Activated CD4-positive, alpha-beta T cell treated with anti-CD3 and anti-CD28 coated beads, Interleukin-2, amount 10 ng/mL, durations not matched to agents 24 days and 14 days (primary cell): ENCODE measurements around the gene NFATC1. TPM values are rescaled to one million over a fixed set of nuclear protein-coding genes. Genes with fewer than 3 reads are reported as not detected.

Source experiments
- DNase-seq: peaks from one replicate; pipeline ENCODE4 v3.0.0; 2022
- H3K27ac Mint-ChIP-seq: one replicate; pipeline ENCODE4 v1.8.0; 2022; ENCODE audit warnings: mild to moderate bottlenecking, mixed read lengths
- H3K27me3 Mint-ChIP-seq: one replicate; pipeline ENCODE4 v1.8.0; 2022; ENCODE audit warnings: mixed read lengths
- H3K36me3 Mint-ChIP-seq: one replicate; pipeline ENCODE4 v1.8.0; 2022; ENCODE audit warnings: low read depth, mild to moderate bottlenecking, mixed read lengths
- H3K4me1 Mint-ChIP-seq: one replicate; pipeline ENCODE4 v1.8.0; 2021; ENCODE audit warnings: mixed read lengths
- H3K4me3 Mint-ChIP-seq: one replicate; pipeline ENCODE4 v1.8.0; 2022; ENCODE audit warnings: mild to moderate bottlenecking, moderate library complexity, mixed read lengths
- H3K9me3 Mint-ChIP-seq: one replicate; pipeline ENCODE4 v1.8.0; 2021; ENCODE audit warnings: mixed read lengths
- intact Hi-C: fragments of 100-400 bp; cut with micrococcal nuclease; formaldehyde crosslinking; loops from one replicate; pipeline ENCODE4 v1.15.1; 2023
- total RNA-seq: library from RNA; stranded (reverse); gene quantifications from 2 replicates; pipeline ENCODE4 v1.2.3, GENCODE V29; 2022

Gene NFATC1
- total RNA-seq, 1 donor from 2014 or later: 105 TPM

- Mint-ChIP-seq H3K4me1 (peaks cover 9% of the 10 kb centered on the region), H3K27me3 (peaks cover 3% of the 10 kb centered on the region), H3K27ac (peak overlapping the region; percentile 5), H3K4me3 (no peak overlapping the region), H3K36me3 (peaks cover 27% of the 10 kb centered on the region), H3K9me3 (no peaks in the 10 kb centered on the region)
- intact Hi-C loops: loop anchor here (1.0 kb wide), 1 partner anchor 114 kb away; no protein-coding TSS in a partner anchor
- DNase-seq: no peak
Measured at GRCh38 chr18:79529991-79530390, 134.3 kb downstream of the NFATC1 start.

DNA sequence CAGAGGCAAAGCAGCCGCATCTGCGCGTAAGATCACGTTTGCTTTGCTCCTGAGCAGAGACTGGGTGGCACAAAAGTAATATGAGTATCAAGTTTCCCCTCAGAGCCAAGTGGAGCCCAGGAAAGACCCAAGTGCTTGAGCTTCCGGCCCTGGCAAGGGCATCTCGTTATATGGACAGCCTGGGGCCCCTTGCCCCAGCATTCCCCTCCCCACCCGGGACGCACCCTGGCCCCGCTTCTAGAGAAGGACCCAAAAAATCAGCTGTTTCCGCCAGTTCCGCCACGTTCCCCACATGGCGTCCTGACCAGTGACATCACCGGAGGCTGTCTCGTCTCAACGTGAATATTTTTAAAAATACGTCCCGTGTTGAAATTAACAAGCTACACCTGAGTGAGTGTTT is 135.1 kb downstream of the NFATC1 start:
- intact Hi-C loops: no loop called here
- Mint-ChIP-seq H3K27me3 (peaks cover 3% of the 10 kb centered on the region), H3K9me3 (no peaks in the 10 kb centered on the region), H3K27ac (no peak overlapping the region), H3K36me3 (peaks cover 26% of the 10 kb centered on the region), H3K4me3 (no peak overlapping the region), H3K4me1 (peaks cover 7% of the 10 kb centered on the region)
- DNase-seq: no peak

GRCh38 chr18:79531386-79531785 is 135.7 kb downstream of the NFATC1 start:
- Mint-ChIP-seq H3K27me3 (peaks cover 3% of the 10 kb centered on the region), H3K4me1 (peaks cover 7% of the 10 kb centered on the region), H3K9me3 (no peaks in the 10 kb centered on the region), H3K36me3 (peaks cover 26% of the 10 kb centered on the region), H3K27ac (no peak overlapping the region), H3K4me3 (no peak overlapping the region)
- intact Hi-C loops: no loop called here
- no peak for DNase-seq

DNA sequence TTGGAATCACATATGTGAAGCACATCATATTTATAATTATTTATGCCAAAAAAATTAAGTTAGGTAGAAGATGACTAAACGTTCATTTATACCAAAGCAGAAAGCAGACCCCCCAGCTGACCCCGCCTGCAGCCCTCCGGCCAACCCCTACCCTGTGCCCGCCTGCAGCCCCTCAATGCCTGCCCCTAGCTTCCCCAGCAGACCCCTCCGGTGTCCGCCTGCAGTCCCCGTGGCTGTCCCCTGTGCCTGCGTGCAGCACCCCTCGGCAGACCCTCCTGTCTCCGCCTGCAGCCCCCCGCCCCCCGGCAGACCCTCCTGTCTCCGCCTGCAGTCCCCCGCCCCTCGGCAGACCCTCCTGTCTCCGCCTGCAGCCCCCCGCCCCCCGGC is 136.2 kb downstream of the NFATC1 start:
- Mint-ChIP-seq H3K9me3 (no peaks in the 10 kb centered on the region), H3K27me3 (peaks cover 3% of the 10 kb centered on the region), H3K4me1 (peaks cover 7% of the 10 kb centered on the region), H3K27ac (no peak overlapping the region), H3K36me3 (peaks cover 25% of the 10 kb centered on the region), H3K4me3 (no peak overlapping the region)
- DNase-seq: no peak
- intact Hi-C loops: no loop called here

DNA sequence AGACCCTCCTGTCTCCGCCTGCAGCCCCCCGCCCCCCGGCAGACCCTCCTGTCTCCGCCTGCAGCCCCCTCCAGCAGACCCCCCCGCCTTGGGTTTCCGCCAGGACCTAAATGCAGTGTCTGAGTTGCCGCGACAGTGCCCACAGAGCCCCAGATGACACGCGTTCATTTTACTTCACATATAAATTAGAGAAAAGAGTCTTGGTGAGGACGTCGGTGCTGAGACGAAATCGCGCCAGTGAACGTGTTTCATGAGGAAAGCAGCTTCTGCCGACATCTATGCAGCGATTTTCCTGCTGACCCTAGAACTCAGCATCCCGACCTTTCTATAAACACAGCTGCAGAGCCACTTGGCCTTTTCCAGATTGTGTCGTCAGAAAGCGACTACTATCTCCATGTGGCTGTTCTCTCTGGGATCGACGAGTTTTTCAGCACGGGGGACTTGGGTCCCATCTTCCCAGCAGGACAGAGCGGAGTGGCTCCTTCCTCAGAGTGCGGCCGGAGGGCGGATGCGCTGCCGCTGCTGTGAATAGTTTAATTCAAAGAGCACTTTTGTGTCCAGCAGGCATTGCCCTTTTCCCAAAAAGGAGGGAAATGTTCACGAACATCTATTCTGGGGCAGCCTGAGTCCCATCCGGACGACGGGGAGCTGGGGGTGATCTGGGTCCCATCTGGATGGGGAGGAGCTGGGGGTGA is 136.7 kb downstream of the NFATC1 start:
- no peak for DNase-seq
- intact Hi-C loops: no loop called here
- peaks cover 7% of the 10 kb centered on the region for H3K4me1 Mint-ChIP-seq
- no peaks in the 10 kb centered on the region for H3K9me3 Mint-ChIP-seq
- no peak overlapping the region for H3K4me3 Mint-ChIP-seq
- H3K36me3 Mint-ChIP-seq: peaks cover 21% of the 10 kb centered on the region
- H3K27ac Mint-ChIP-seq: no peak overlapping the region
- H3K27me3 Mint-ChIP-seq: peaks cover 3% of the 10 kb centered on the region

- H3K27ac Mint-ChIP-seq: no peak overlapping the region
- DNase-seq: no peak
- peaks cover 15% of the 10 kb centered on the region for H3K36me3 Mint-ChIP-seq
- H3K27me3 Mint-ChIP-seq: peaks cover 3% of the 10 kb centered on the region
- intact Hi-C loops: no loop called here
- H3K4me3 Mint-ChIP-seq: no peak overlapping the region
- no peaks in the 10 kb centered on the region for H3K9me3 Mint-ChIP-seq
- peaks cover 5% of the 10 kb centered on the region for H3K4me1 Mint-ChIP-seq
Measured at GRCh38 chr18:79533146-79533545, 137.4 kb downstream of the NFATC1 start.

DNA sequence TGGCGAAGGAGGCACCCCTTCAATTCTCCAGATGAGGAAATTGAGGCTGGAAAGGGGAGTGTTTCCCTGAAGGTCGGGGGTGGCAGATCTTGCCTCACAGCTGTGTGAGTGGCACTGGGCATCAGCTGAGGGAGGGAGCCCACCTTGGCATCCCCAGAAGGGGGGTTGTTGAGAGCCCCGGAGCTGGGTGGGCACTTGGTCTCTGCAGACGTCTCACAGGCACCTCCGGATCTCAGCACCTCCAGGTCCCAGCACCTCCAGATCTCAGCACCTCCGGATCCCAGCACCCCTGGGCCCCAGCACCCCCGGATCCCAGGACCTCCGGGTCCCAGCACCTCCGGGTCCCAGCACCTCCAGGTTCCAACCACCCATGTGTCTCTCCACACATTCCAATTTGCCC is 137.9 kb downstream of the NFATC1 start:
- intact Hi-C loops: no loop called here
- H3K4me3 Mint-ChIP-seq: no peak overlapping the region
- no peak overlapping the region for H3K27ac Mint-ChIP-seq

DNA sequence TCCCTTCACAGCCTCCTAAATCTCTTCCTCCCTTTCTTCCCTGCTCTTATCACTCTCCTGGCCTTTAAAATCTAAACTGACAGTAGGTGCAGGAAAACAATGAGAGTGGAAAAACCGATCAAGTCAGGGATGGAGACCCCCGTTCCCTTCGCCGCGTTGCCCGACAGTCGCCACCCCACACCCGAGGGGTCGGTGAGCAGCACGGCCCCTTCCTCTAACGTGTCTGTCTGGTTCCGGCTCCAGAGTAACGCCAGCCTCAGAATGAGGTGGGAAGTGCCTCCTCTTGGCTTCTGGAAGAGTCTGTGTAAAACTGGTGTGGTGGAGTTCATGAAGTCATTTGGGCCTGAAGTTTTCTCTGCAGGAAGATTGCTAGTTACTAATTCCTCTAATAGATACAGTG is 138.6 kb downstream of the NFATC1 start:
- Mint-ChIP-seq H3K36me3 (peaks cover 5% of the 10 kb centered on the region), H3K9me3 (no peaks in the 10 kb centered on the region), H3K27me3 (peaks cover 3% of the 10 kb centered on the region), H3K4me3 (no peak overlapping the region), H3K27ac (no peak overlapping the region), H3K4me1 (no peaks in the 10 kb centered on the region)
- intact Hi-C loops: no loop called here
- DNase-seq: no peak

More for the DNA sequence above, 137.9 kb downstream of the NFATC1 start:
- no peaks in the 10 kb centered on the region for H3K9me3 Mint-ChIP-seq
- peaks cover 4% of the 10 kb centered on the region for H3K4me1 Mint-ChIP-seq
- H3K36me3 Mint-ChIP-seq: peaks cover 12% of the 10 kb centered on the region
- H3K27me3 Mint-ChIP-seq: peaks cover 3% of the 10 kb centered on the region
- no peak for DNase-seq

GRCh38 chr18:79537758-79538157 is 142.0 kb downstream of the NFATC1 start:
- H3K4me1 Mint-ChIP-seq: no peaks in the 10 kb centered on the region
- intact Hi-C loops: no loop called here
- no peak overlapping the region for H3K27ac Mint-ChIP-seq
- H3K9me3 Mint-ChIP-seq: peaks cover 5% of the 10 kb centered on the region
- peaks cover 3% of the 10 kb centered on the region for H3K27me3 Mint-ChIP-seq
- no peak for DNase-seq
- no peaks in the 10 kb centered on the region for H3K36me3 Mint-ChIP-seq
- H3K4me3 Mint-ChIP-seq: no peak overlapping the region

- Mint-ChIP-seq H3K36me3 (no peaks in the 10 kb centered on the region), H3K4me3 (no peak overlapping the region), H3K4me1 (no peaks in the 10 kb centered on the region), H3K9me3 (peaks cover 5% of the 10 kb centered on the region), H3K27me3 (peaks cover 3% of the 10 kb centered on the region), H3K27ac (no peak overlapping the region)
- intact Hi-C loops: no loop called here
- DNase-seq: no peak
Measured at GRCh38 chr18:79538635-79539034, 142.9 kb downstream of the NFATC1 start.

DNA sequence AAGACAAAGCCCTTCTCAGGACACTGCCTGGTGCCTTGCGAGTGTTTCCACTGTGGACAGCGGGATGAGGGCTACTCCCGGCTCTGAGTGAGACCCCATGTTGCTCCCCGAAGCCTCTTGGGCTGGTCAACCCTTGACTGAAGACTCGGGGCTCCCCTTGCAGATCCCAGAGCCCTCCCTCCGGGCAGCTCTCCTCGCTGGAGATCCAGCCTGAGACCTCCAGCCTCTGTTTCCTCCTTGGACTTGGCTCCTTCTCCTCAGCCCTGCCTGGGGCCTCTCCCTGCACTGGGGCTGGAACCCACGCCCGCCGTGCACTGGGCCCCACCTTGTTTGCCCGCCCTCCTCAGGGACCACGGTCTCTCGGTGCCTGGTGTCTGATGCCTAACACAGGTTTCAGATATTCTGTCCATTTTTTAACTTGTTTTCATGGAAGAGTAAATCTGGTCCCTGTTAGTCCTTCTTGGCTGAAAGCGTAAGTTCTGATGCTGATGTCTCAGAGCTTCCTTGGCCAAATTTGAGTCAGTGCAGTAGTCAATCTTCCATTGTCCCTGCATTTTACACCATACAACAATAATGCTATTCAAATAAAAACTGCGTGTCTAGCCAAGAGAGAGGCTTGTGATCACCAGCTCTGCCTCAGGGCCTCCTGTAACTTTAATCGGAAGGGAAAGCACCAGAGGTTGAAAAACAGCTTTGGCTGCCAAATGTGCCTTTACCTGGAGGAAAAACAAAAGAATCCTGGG is 144.6 kb downstream of the NFATC1 start:
- H3K36me3 Mint-ChIP-seq: no peaks in the 10 kb centered on the region
- H3K27me3 Mint-ChIP-seq: no peaks in the 10 kb centered on the region
- intact Hi-C loops: no loop called here
- H3K4me1 Mint-ChIP-seq: no peaks in the 10 kb centered on the region
- H3K4me3 Mint-ChIP-seq: no peak overlapping the region
- H3K9me3 Mint-ChIP-seq: peaks cover 5% of the 10 kb centered on the region
- DNase-seq: no peak
- H3K27ac Mint-ChIP-seq: no peak overlapping the region

DNA sequence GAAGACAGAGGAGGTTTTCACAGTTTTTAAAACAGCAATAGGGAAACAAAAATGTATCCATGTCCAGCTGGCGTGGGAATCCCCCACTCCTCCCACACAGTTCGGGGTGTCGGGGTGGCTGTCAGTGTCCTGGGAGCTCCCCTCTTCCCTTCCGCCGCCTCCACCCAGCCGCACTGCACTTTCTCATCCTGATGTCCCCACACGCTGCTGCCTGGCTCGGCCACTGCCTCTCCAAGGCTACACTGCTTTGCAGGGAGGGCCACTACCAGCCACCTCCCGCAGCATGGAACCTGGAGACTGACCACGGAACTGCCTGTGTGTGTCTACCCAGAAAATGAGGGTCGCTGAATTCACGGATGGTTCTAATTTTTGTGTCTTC is 145.2 kb downstream of the NFATC1 start:
- no peak for DNase-seq
- no peaks in the 10 kb centered on the region for H3K4me1 Mint-ChIP-seq
- no peaks in the 10 kb centered on the region for H3K27me3 Mint-ChIP-seq
- intact Hi-C loops: no loop called here
- H3K9me3 Mint-ChIP-seq: peaks cover 5% of the 10 kb centered on the region
- H3K4me3 Mint-ChIP-seq: no peak overlapping the region
- H3K36me3 Mint-ChIP-seq: no peaks in the 10 kb centered on the region
- H3K27ac Mint-ChIP-seq: no peak overlapping the region

GRCh38 chr18:79542213-79542612 is 146.5 kb downstream of the NFATC1 start:
- Mint-ChIP-seq H3K27me3 (no peaks in the 10 kb centered on the region), H3K36me3 (no peaks in the 10 kb centered on the region), H3K9me3 (peaks cover 5% of the 10 kb centered on the region), H3K4me1 (no peaks in the 10 kb centered on the region), H3K4me3 (no peak overlapping the region), H3K27ac (no peak overlapping the region)
- no peak for DNase-seq
- intact Hi-C loops: no loop called here

DNA sequence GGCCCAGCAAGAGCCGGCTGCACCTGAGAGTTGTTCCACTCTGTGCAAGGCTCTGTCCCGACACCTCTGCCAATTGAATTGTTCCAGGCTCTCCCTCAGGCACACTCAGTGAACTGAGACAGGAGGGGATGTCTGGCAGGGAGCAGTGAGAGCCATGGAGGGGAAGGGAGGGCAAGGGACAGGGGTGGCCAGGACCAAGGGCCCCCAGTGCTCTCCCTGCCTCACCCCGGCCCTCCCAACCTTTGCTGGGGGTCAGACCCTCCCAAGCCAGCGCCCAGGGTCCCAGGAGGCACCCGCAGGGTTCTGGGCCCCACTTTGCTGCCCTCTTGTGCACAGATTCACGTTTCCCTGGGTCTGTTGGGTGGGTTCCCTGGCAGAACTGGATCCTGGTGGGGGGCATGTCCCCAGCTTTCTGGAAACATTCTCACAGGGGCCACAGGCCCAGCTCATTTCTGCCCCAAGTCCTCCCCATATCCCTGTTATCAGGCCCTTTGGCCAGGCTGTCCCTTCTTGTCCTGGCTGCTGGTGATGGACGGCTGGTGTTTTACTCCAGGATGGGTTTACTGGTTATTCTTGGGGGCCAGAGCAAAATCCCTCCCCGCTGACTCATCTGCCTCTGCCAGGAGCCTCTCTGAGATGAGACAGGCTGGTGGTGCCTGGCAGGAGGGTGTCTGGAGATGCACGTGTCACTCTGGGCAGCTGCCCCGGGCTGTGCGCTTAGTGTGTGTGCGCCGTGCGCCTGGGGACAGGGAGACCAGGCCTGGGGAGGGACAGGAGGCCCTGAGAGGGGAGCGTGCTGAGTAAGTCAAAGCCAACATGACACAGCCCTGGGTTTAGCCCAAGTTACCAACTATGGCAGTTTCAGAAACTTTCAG is 147.4 kb downstream of the NFATC1 start:
- no peak for DNase-seq
- Mint-ChIP-seq H3K36me3 (no peaks in the 10 kb centered on the region), H3K4me1 (no peaks in the 10 kb centered on the region), H3K27me3 (no peaks in the 10 kb centered on the region), H3K9me3 (peaks cover 5% of the 10 kb centered on the region), H3K4me3 (no peak overlapping the region), H3K27ac (no peak overlapping the region)
- intact Hi-C loops: no loop called here
